ENCODE results near the gene STX8.

GRCh38 chr17:9472094-9472493 lies 103.5 kb downstream of the STX8 start:
- TF ChIP-seq CTCF (IDR thresholded peaks at IDR 0.05 in 2 of 3, conservative IDR thresholded peaks at IDR 0.05 in 1 of 3; ENCODE audit: borderline replicate concordance in 1 of 3, insufficient read depth in 1 of 3, low read depth in 2 of 3, low read length in 2 of 3): no peak
- no peak for TF ChIP-seq FOSL1 (IDR thresholded peaks at IDR 0.05; ENCODE audit: low read depth)
- no peak for TF ChIP-seq REST (IDR thresholded peaks at IDR 0.05; ENCODE audit: low read depth)
- TF ChIP-seq POLR2A (IDR thresholded peaks at IDR 0.05; ENCODE audit: borderline replicate concordance, extremely low read depth, insufficient read depth, insufficient read length): no peak
- TF ChIP-seq CEBPB (IDR thresholded peaks at IDR 0.05; ENCODE audit: low read depth): no peak
- no peak for TF ChIP-seq ZBTB33 (IDR thresholded peaks at IDR 0.05; ENCODE audit: extremely low read depth, insufficient replicate concordance, low read length)
- TF ChIP-seq ZNF274 (IDR thresholded peaks at IDR 0.05; ENCODE audit: low read depth, low read length): no peak
- no peak for TF ChIP-seq POLR2AphosphoS5 (IDR thresholded peaks at IDR 0.05; ENCODE audit: low read depth, low read length)
- TF ChIP-seq YY1 (IDR thresholded peaks at IDR 0.05; ENCODE audit: extremely low read depth, insufficient replicate concordance, low read depth, low read length): no peak
- no peak for TF ChIP-seq EZH2 (IDR thresholded peaks at IDR 0.05)
